Upper lobe of left lung (tissue), 4 donors: ENCODE data around the gene YLPM1.

Experiments used
- CTCF ChIP-seq, 6 experiments: fragments of 450-650 bp in 4 of 6; fragments of 200-600 bp in 2 of 6; sonication (generic) in 2 of 6; IDR thresholded peaks; one replicate each; pipeline ENCODE4 v1.5.1; 2016 to 2019; ENCODE audit warnings: antibody characterized with exemption in 6 of 6
- EP300 ChIP-seq, 4 donors: sonication (generic); formaldehyde crosslinking; IDR thresholded peaks; one replicate each; pipeline ENCODE4 v1.5.1; 2017; ENCODE audit warnings: antibody characterized with exemption in 4 of 4, control low read depth in 2 of 4
- POLR2A ChIP-seq, 4 donors: fragments of 450-650 bp; IDR thresholded peaks; one replicate each; pipeline ENCODE4 v1.5.1; 2016 to 2017; ENCODE audit warnings: antibody characterized with exemption in 4 of 4, mild to moderate bottlenecking in 2 of 4
- POLR2AphosphoS5 ChIP-seq, 2 donors: sonication (generic); formaldehyde crosslinking; IDR thresholded peaks; one replicate each; pipeline ENCODE4 v1.5.1; 2017; ENCODE audit warnings: antibody characterized with exemption in 2 of 2

GRCh38 chr14:74856366-74856765, 93.2 kb downstream of the YLPM1 start:
- TF ChIP-seq CTCF (IDR thresholded peaks at IDR 0.05) (no peak), POLR2A (IDR thresholded peaks at IDR 0.05) (no peak), POLR2AphosphoS5 (IDR thresholded peaks at IDR 0.05) (no peak), EP300 (IDR thresholded peaks at IDR 0.05) (no peak)
